ENCODE measurements around the gene BRSK2.
"Not testable (repeated sequence)": the region's sequence is repeated elsewhere in the genome, so short reads cannot be mapped to it uniquely, and the experiment has no call there.

Gene BRSK2

GRCh38 chr11:1502168-1502953 is 112.6 kb downstream of the BRSK2 start:
- DNase-seq = no peak

- DNase-seq = no peak
Observed at GRCh38 chr11:1502954-1503707, 113.4 kb downstream of the BRSK2 start.

GRCh38 chr11:1503708-1504104 is 114.0 kb downstream of the BRSK2 start:
- no peak for DNase-seq

GRCh38 chr11:1504138-1504537 is 114.4 kb downstream of the BRSK2 start:
- DNase-seq = no peak

- no peak for DNase-seq
Observed at GRCh38 chr11:1504581-1505290, 115.0 kb downstream of the BRSK2 start.

GRCh38 chr11:1505480-1505879 is 115.7 kb downstream of the BRSK2 start:
- DNase-seq = no peak

- no peak for DNase-seq
Observed at GRCh38 chr11:1506981-1507380, 117.2 kb downstream of the BRSK2 start.

- DNase-seq = no peak
Observed at GRCh38 chr11:1507381-1508140, 117.8 kb downstream of the BRSK2 start.

GRCh38 chr11:1508491-1508891 is 118.8 kb downstream of the BRSK2 start:
- DNase-seq = no peak

GRCh38 chr11:1508986-1509385 is 119.3 kb downstream of the BRSK2 start:
- no peak for DNase-seq

- DNase-seq = no peak
Observed at GRCh38 chr11:1509626-1510255, 120.0 kb downstream of the BRSK2 start.

- not testable (repeated sequence) for DNase-seq
Observed at GRCh38 chr11:1510351-1510750, 120.6 kb downstream of the BRSK2 start.

- DNase-seq = no peak
Observed at GRCh38 chr11:1510928-1511327, 121.2 kb downstream of the BRSK2 start.

- no peak for DNase-seq
Observed at GRCh38 chr11:1511937-1512496, 122.3 kb downstream of the BRSK2 start.
